DOHH2 (cell line): ENCODE measurements around the gene NFKB2.

Source experiments
- H3F3A ChIP-seq: fragments of 200-600 bp; sonication (generic), shearing (Covaris generic); 2 replicates; pipeline ENCODE4 v1.6.0; 2016; ENCODE audit warnings: antibody characterized with exemption, mild to moderate bottlenecking; ENCODE audit not compliant: control insufficient read depth, insufficient read depth
- H3K27ac ChIP-seq: fragments of 200-600 bp; sonication (generic); 2 replicates; pipeline ENCODE4 v1.5.1; 2014; ENCODE audit warnings: low read depth, mild to moderate bottlenecking, low read length, moderate library complexity
- H3K27me3 ChIP-seq: fragments of 200-600 bp; sonication (generic); 2 replicates; pipeline ENCODE4 v1.6.1; 2014; ENCODE audit warnings: mild to moderate bottlenecking, low read length, mixed read lengths; ENCODE audit not compliant: control insufficient read depth
- H3K36me3 ChIP-seq: fragments of 200-600 bp; sonication (generic); 2 replicates; pipeline ENCODE4 v1.6.1; 2014; ENCODE audit warnings: mild to moderate bottlenecking, low read length, moderate library complexity, mixed read lengths; ENCODE audit not compliant: control insufficient read depth
- H3K4me1 ChIP-seq: fragments of 200-600 bp; sonication (generic); 2 replicates; pipeline ENCODE4 v1.6.1; 2014; ENCODE audit warnings: mild to moderate bottlenecking, low read length, mixed read lengths; ENCODE audit not compliant: control insufficient read depth
- H3K4me2 ChIP-seq: fragments of 200-600 bp; sonication (generic); 2 replicates; pipeline ENCODE4 v1.6.0; 2014; ENCODE audit warnings: mild to moderate bottlenecking, low read length, moderate library complexity
- H3K4me3 ChIP-seq: fragments of 200-600 bp; sonication (generic); 2 replicates; pipeline ENCODE4 v1.5.1; 2014; ENCODE audit warnings: mild to moderate bottlenecking, low read length, mixed read lengths
- H3K79me2 ChIP-seq: fragments of 200-600 bp; sonication (generic); 2 replicates; pipeline ENCODE4 v1.6.1; 2014; ENCODE audit warnings: mild to moderate bottlenecking, low read length, mixed read lengths; ENCODE audit not compliant: control insufficient read depth
- H3K9me2 ChIP-seq: fragments of 200-600 bp; sonication (generic); replicated peaks from 2 replicates; pipeline ENCODE4 v1.6.1; 2014; ENCODE audit warnings: mild to moderate bottlenecking, low read length, mixed read lengths; ENCODE audit not compliant: control insufficient read depth
- H3K9me3 ChIP-seq: fragments of 200-600 bp; sonication (generic); 2 replicates; pipeline ENCODE4 v1.6.1; 2014; ENCODE audit warnings: antibody characterized with exemption, low read length, mixed read lengths; ENCODE audit not compliant: control insufficient read depth, insufficient read depth
- H4K20me1 ChIP-seq: fragments of 200-600 bp; sonication (generic); 2 replicates; pipeline ENCODE4 v1.6.0; 2014; ENCODE audit warnings: low read depth, mild to moderate bottlenecking, antibody characterized with exemption, low read length, moderate library complexity; ENCODE audit not compliant: control insufficient read depth, insufficient read depth
- CTCF ChIP-seq: fragments of 200-600 bp; sonication (generic); IDR thresholded peaks from one replicate; pipeline ENCODE4 v1.5.1; 2014; ENCODE audit warnings: antibody characterized with exemption, mild to moderate bottlenecking, low read depth, low read length; ENCODE audit not compliant: poor library complexity, severe bottlenecking
- EZH2phosphoT487 ChIP-seq: fragments of 200-600 bp; sonication (generic); IDR thresholded peaks from 2 replicates; pipeline ENCODE4 v1.6.1; 2017; ENCODE audit warnings: borderline replicate concordance, mild to moderate bottlenecking, antibody characterized with exemption, low read length, moderate library complexity, mixed read lengths

Gene NFKB2

DNA sequence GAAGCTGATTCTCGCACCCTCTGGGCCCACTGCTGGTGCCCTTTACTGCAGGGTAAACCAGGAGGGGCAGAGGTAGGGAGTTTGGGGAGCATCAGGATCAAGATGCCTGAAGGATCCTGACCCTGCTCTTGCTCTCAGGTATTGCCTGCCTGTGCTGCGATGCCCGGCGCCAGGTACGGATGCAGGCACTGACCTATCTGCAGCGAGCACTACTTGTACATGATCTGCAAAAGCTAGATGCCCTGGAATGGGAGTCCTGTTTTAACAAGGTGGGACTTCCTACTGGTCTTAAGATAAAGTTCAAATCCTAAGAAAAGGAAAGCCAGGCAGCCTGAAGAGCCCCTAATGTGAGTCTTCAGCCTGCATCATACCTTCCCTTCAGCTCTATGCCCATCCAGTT, 16.1 kb upstream of the NFKB2 start:
- peaks cover 3% of the 10 kb centered on the region for H3K4me1 ChIP-seq
- H3K79me2 ChIP-seq, result no peaks in the 10 kb centered on the region
- H3K4me2 ChIP-seq, result no peak overlapping the region
- no peaks in the 10 kb centered on the region for H4K20me1 ChIP-seq
- no peak overlapping the region for H3K27ac ChIP-seq
- no peaks in the 10 kb centered on the region for H3K9me2 ChIP-seq
- H3K27me3 ChIP-seq, result no peaks in the 10 kb centered on the region
- H3F3A ChIP-seq, result no peaks in the 10 kb centered on the region
- H3K36me3 ChIP-seq, result peaks cover 43% of the 10 kb centered on the region
- no peaks in the 10 kb centered on the region for H3K9me3 ChIP-seq
- no peak overlapping the region for H3K4me3 ChIP-seq
- TF ChIP-seq CTCF, result no peak
- no peak for TF ChIP-seq EZH2phosphoT487

DNA sequence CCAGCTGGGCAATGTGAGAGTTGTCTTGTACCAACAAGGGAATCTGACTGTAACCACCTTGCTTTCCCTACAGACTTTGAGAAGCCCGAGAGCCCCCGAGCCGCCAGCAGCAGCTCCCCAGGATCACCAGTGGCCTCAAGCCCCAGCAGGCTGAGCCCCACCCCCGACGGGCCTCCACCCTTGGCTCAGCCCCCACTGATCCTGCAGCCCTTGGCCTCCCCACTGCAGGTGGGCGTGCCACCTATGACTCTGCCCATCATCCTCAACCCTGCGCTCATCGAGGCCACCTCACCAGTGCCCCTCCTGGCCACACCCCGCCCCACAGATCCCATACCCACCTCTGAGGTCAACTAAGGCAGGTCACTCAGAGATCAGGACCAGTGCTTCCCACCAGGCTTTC, 13.5 kb upstream of the NFKB2 start:
- Histone ChIP-seq H3K36me3 (peaks cover 23% of the 10 kb centered on the region), H3K79me2 (no peaks in the 10 kb centered on the region), H3F3A (0 out of 2 replicates have a peak, but pooled peaks cover 2% of the 10 kb centered on the region), H3K4me1 (peaks cover 13% of the 10 kb centered on the region), H3K9me3 (no peaks in the 10 kb centered on the region), H3K27me3 (no peaks in the 10 kb centered on the region), H3K9me2 (no peaks in the 10 kb centered on the region), H3K4me3 (no peak overlapping the region), H4K20me1 (no peaks in the 10 kb centered on the region), H3K27ac (no peak overlapping the region), H3K4me2 (no peak overlapping the region)
- TF ChIP-seq EZH2phosphoT487 (no peak), CTCF (no peak)

DNA sequence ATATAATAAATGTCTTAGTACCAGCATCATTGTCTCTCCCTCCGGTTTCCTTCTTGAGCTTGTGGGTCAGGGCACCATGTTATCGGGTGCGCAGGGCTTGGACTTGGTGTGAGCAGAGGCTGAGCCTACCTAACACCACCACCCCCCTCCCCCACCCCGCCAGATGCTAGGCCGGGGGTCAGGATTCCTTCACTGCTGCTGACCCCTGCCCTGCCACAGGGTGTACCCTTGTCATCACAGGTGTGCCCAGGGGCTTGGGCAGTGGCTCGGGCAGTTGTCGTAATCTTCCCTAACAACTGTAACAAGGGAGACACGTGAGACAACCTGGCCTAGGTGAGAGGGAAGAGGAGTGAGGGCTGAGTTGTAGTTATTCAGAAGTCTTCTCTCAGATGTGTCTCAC, 12.6 kb upstream of the NFKB2 start:
- H3K9me2 ChIP-seq, result no peaks in the 10 kb centered on the region
- H3K4me1 ChIP-seq, result peaks cover 13% of the 10 kb centered on the region
- no peaks in the 10 kb centered on the region for H3K9me3 ChIP-seq
- H3F3A ChIP-seq, result 0 out of 2 replicates have a peak, but pooled peaks cover 2% of the 10 kb centered on the region
- peaks cover 23% of the 10 kb centered on the region for H3K36me3 ChIP-seq
- H3K27ac ChIP-seq, result no peak overlapping the region
- H3K79me2 ChIP-seq, result no peaks in the 10 kb centered on the region
- H4K20me1 ChIP-seq, result no peaks in the 10 kb centered on the region
- no peaks in the 10 kb centered on the region for H3K27me3 ChIP-seq
- H3K4me3 ChIP-seq, result no peak overlapping the region
- no peak overlapping the region for H3K4me2 ChIP-seq
- no peak for TF ChIP-seq CTCF
- no peak for TF ChIP-seq EZH2phosphoT487
